ENCODE data around the gene SELENBP1. TPM values are rescaled to one million over a fixed set of nuclear protein-coding genes. Genes with fewer than 3 reads are reported as not detected.

SELENBP1 gene
- total and polyA plus RNA-seq, 2 of the 13 experiments (the other 11 are each of a cell fraction or from before 2014, with no cell fraction given) = 27.8 to 29.0 TPM

DNA sequence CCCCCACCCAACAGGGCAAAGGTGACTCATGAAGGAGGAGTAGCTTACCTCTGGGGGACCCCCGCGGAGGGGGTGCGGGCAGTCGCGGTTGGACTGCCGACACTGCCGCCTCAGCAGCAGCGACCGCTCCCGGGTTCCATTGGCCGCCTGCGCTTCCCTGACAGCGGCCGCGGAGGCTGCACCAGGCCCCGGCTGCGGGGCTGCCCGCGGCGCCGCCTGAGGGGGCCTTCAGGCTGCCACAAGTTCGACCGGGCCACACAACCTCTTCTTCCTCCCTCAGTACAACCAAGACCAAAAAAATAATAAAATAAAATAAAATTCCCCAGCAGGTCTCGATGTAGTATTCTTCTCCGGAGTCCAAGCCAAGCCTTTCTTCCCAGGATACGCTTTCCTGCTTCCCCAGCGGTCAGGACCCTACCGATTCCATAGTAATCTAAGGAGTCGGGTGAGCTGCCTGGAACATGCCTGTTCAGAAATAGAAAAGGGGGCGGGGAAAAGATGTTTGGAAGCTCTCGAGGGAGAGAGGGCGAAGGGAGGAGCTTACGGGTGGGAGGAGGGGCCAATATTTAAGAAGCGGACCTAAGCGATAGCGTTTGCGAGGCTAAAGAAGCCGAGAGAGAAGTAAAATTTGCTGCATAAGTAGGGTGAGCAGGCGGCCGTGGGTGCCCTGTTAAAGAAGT lies 45.1 kb downstream of the SELENBP1 start, which contains the start of gene PI4KB (continued):
- 0 out of 2 replicates have a peak, but pooled peaks have one; percentile 6 for TF ChIP-seq HES4 (CRISPR knock-in tag; IDR thresholded peaks at IDR 0.05; ENCODE audit: borderline replicate concordance)
- TF ChIP-seq ZNF687 (CRISPR knock-in tag; IDR thresholded peaks at IDR 0.05) = peak; percentile 46
- no peak for TF ChIP-seq NCOA1 (CRISPR knock-in tag; IDR thresholded peaks at IDR 0.05)
- TF ChIP-seq DR1 (CRISPR knock-in tag; IDR thresholded peaks at IDR 0.05) = no peak
- TF ChIP-seq, protein P1, sequence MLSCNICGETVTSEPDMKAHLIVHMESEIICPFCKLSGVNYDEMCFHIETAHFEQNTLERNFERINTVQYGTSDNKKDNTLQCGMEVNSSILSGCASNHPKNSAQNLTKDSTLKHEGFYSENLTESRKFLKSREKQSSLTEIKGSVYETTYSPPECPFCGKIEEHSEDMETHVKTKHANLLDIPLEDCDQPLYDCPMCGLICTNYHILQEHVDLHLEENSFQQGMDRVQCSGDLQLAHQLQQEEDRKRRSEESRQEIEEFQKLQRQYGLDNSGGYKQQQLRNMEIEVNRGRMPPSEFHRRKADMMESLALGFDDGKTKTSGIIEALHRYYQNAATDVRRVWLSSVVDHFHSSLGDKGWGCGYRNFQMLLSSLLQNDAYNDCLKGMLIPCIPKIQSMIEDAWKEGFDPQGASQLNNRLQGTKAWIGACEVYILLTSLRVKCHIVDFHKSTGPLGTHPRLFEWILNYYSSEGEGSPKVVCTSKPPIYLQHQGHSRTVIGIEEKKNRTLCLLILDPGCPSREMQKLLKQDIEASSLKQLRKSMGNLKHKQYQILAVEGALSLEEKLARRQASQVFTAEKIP (CRISPR knock-in tag; IDR thresholded peaks at IDR 0.05; ENCODE audit: borderline replicate concordance) = no peak
- 0 out of 2 replicates have a peak, but pooled peaks have one; percentile 2 for TF ChIP-seq ARNTL (CRISPR knock-in tag; IDR thresholded peaks at IDR 0.05)
- TF ChIP-seq ZNF512B (CRISPR knock-in tag; IDR thresholded peaks at IDR 0.05; ENCODE audit: borderline replicate concordance) = no peak
- no peak for TF ChIP-seq GPBP1L1 (CRISPR knock-in tag; IDR thresholded peaks at IDR 0.05)
- TF ChIP-seq RBFOX2 (IDR thresholded peaks at IDR 0.05; ENCODE audit: low read depth, low read length) = peak; percentile 78
- TF ChIP-seq ZNF337 (CRISPR knock-in tag; IDR thresholded peaks at IDR 0.05; ENCODE audit: borderline replicate concordance, low read depth) = no peak
- TF ChIP-seq ZNF740 (CRISPR knock-in tag; IDR thresholded peaks at IDR 0.05) = peak; percentile 63
- TF ChIP-seq, protein P2, sequence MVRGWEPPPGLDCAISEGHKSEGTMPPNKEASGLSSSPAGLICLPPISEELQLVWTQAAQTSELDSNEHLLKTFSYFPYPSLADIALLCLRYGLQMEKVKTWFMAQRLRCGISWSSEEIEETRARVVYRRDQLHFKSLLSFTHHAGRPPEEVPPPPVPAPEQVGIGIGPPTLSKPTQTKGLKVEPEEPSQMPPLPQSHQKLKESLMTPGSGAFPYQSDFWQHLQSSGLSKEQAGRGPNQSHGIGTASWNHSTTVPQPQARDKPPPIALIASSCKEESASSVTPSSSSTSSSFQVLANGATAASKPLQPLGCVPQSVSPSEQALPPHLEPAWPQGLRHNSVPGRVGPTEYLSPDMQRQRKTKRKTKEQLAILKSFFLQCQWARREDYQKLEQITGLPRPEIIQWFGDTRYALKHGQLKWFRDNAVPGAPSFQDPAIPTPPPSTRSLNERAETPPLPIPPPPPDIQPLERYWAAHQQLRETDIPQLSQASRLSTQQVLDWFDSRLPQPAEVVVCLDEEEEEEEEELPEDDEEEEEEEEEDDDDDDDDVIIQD (CRISPR knock-in tag; IDR thresholded peaks at IDR 0.05; ENCODE audit: low read depth) = 0 out of 2 replicates have a peak, but pooled peaks have one; percentile 42
- 0 out of 2 replicates have a peak, but pooled peaks have one; percentile 57 for TF ChIP-seq ZNF224 (CRISPR knock-in tag; IDR thresholded peaks at IDR 0.05)
- peak; percentile 46; the same call in 1 of the 2 replicates for TF ChIP-seq GATAD1 (CRISPR knock-in tag; IDR thresholded peaks at IDR 0.05)
- no peak for TF ChIP-seq ZEB1 (IDR thresholded peaks at IDR 0.05; ENCODE audit: insufficient replicate concordance, low read depth)
- 0 out of 2 replicates have a peak, but pooled peaks have one; percentile 24 for TF ChIP-seq GLI4 (CRISPR knock-in tag; IDR thresholded peaks at IDR 0.05; ENCODE audit: borderline replicate concordance)
